HepG2 (cell line): ENCODE data around the gene USH2A. TPM values are rescaled to one million over a fixed set of nuclear protein-coding genes. Genes with fewer than 3 reads are reported as not detected.

ENCODE experiments used
- ATAC-seq: fragments of 200-7000 bp; cut with Tn5 transposase; 3 replicates; pipeline ENCODE4 v1.9.1; 2020; ENCODE audit warnings: mild to moderate bottlenecking, moderate library complexity
- BruUV-seq: library from RNA; stranded (reverse); fragments of 400-500 nt; replicated peaks from 2 replicates; lab custom pipeline; 2021; lab: Mats Ljungman, UMichigan
- CTCF ChIA-PET: fragments of 300-600 bp; formaldehyde crosslinking; extraction: SDS; loops from one replicate; lab custom pipeline; 2021; ENCODE audit warnings: low total read pairs, inconsistent platforms, low intra/inter-chr PET ratio; lab: Yijun Ruan, JAX
- POLR2A ChIA-PET: fragments of 350-600 bp; sonication (Branson Sonifier 250); formaldehyde crosslinking; loops from one replicate; lab custom pipeline; 2020; ENCODE audit warnings: antibody characterized with exemption, inconsistent platforms; lab: Yijun Ruan, JAX
- DNase-seq: peaks from one replicate; pipeline ENCODE4 v3.0.0-alpha.2; 2015; ENCODE audit warnings: low spot score
- FAIRE-seq: peaks from 3 replicates; lab custom pipeline; 2011; peaks lifted over from hg19 to GRCh38; lab: Jason Lieb, UNC
- H2AFZ ChIP-seq: one replicate; pipeline ENCODE4 v1.6.1; 2011; ENCODE audit warnings: low read length, inconsistent platforms
- H3K27ac ChIP-seq: fragments of 300-600 bp; 3 replicates; pipeline ENCODE4 v1.8.0; 2011; ENCODE audit warnings: mixed run types, mild to moderate bottlenecking, mixed read lengths, low read length, inconsistent platforms; ENCODE audit not compliant: insufficient read depth; ENCODE audit errors: extremely low read length
- H3K27me3 ChIP-seq, 2 experiments: fragments of 200-600 bp in 1 of 2; 2 replicates in 1 of 2; 3 replicates in 1 of 2; pipeline versions ENCODE4 v1.6.0 to v1.8.0; 2011; ENCODE audit warnings: low read length in 2 of 2, mild to moderate bottlenecking in 2 of 2, moderate library complexity in 2 of 2, inconsistent platforms in 1 of 2; ENCODE audit not compliant: insufficient read depth in 2 of 2, control insufficient read depth in 1 of 2
- H3K36me3 ChIP-seq, 2 experiments: fragments of 200-600 bp in 1 of 2; replicated peaks in 1 of 2; 2 replicates in 1 of 2; 3 replicates in 1 of 2; pipeline versions ENCODE4 v1.5.1 to v1.8.0; 2011; ENCODE audit warnings: low read length in 2 of 2, inconsistent platforms in 1 of 2; ENCODE audit not compliant: insufficient read depth in 2 of 2, control insufficient read depth in 1 of 2
- H3K4me1 ChIP-seq: 2 replicates; pipeline ENCODE4 v1.5.1; 2012; ENCODE audit warnings: low read length, inconsistent platforms; ENCODE audit not compliant: insufficient read depth
- H3K4me2 ChIP-seq: 2 replicates; pipeline ENCODE4 v1.6.0; 2011; ENCODE audit warnings: low read depth, low read length, inconsistent platforms
- H3K4me3 ChIP-seq, 3 experiments: fragments of 200-600 bp in 1 of 3; sonication (generic), shearing (Covaris generic) in 1 of 3; replicated peaks in 1 of 3; 2 replicates each; pipeline ENCODE4 v1.5.1; 2011 to 2016; ENCODE audit warnings: low read length in 3 of 3, inconsistent platforms in 2 of 3, low read depth in 2 of 3, mild to moderate bottlenecking in 2 of 3, control low read depth in 1 of 3, mixed read lengths in 1 of 3; ENCODE audit not compliant: insufficient read depth in 1 of 3
- H3K79me2 ChIP-seq: one replicate; pipeline ENCODE4 v1.6.1; 2011; ENCODE audit warnings: low read length, inconsistent platforms; ENCODE audit not compliant: insufficient read depth
- H3K9ac ChIP-seq: 2 replicates; pipeline ENCODE4 v1.6.0; 2011; ENCODE audit warnings: mild to moderate bottlenecking, low read depth, low read length, inconsistent platforms; ENCODE audit not compliant: insufficient read depth
- H3K9me3 ChIP-seq: 2 replicates; pipeline ENCODE4 v1.5.1; 2012; ENCODE audit warnings: mild to moderate bottlenecking, low read length
- H4K20me1 ChIP-seq: 2 replicates; pipeline ENCODE4 v1.6.0; 2011; ENCODE audit warnings: inconsistent platforms, mild to moderate bottlenecking, low read length, moderate library complexity; ENCODE audit not compliant: insufficient read depth
- HNF4G ChIP-seq, 2 experiments: sonication (generic) in 1 of 2; formaldehyde crosslinking in 1 of 2; IDR thresholded peaks; 2 replicates each; pipeline versions ENCODE4 v1.4.0 to v1.6.1; 2011 to 2020; ENCODE audit warnings: borderline replicate concordance in 2 of 2, low read depth in 2 of 2, mild to moderate bottlenecking in 2 of 2, low read length in 1 of 2, missing genetic modification reagents in 1 of 2, moderate library complexity in 1 of 2
- JUNB ChIP-seq: sonication (generic); formaldehyde crosslinking; IDR thresholded peaks from 2 replicates; pipeline ENCODE4 v1.8.0; 2022; ENCODE audit warnings: missing genetic modification reagents, mild to moderate bottlenecking, borderline replicate concordance
- MAFG ChIP-seq: sonication (generic); formaldehyde crosslinking; IDR thresholded peaks from 2 replicates; pipeline ENCODE4 v1.5.1; 2020; ENCODE audit warnings: mild to moderate bottlenecking, missing genetic modification reagents
- SMAD3 ChIP-seq: sonication (generic); formaldehyde crosslinking; IDR thresholded peaks from 2 replicates; pipeline ENCODE4 v1.4.0; 2020; ENCODE audit warnings: missing genetic modification reagents
- WIZ ChIP-seq: sonication (generic); formaldehyde crosslinking; IDR thresholded peaks from 2 replicates; pipeline ENCODE4 v1.5.1; 2020; ENCODE audit warnings: mild to moderate bottlenecking, missing genetic modification reagents
- ZKSCAN5 ChIP-seq: sonication (generic); formaldehyde crosslinking; IDR thresholded peaks from 2 replicates; pipeline ENCODE4 v1.5.1; 2020; ENCODE audit warnings: mild to moderate bottlenecking, missing genetic modification reagents
- ZNF335 ChIP-seq: sonication (generic); formaldehyde crosslinking; IDR thresholded peaks from 2 replicates; pipeline ENCODE4 v1.4.0; 2020; ENCODE audit warnings: missing genetic modification reagents
- ZNF605 ChIP-seq: sonication (generic); formaldehyde crosslinking; IDR thresholded peaks from 2 replicates; pipeline ENCODE4 v1.8.0; 2022; ENCODE audit warnings: mild to moderate bottlenecking, missing genetic modification reagents
- WGBS: methylation state at CpG from one replicate; pipeline ENCODE4 v1.1.6; 2017; ENCODE audit warnings: low lambda C conversion rate; 5-methylcytosine and 5-hydroxymethylcytosine counted together
- in situ Hi-C: cut with HindIII; loops from 2 replicates; pipeline ENCODE4 v1.10.0; 2017; ENCODE audit warnings: low pct_unique_long_range_greater_than_20kb; ENCODE audit not compliant: extremely low pct_ligation_motif_present
- intact Hi-C: fragments of 100-400 bp; cut with micrococcal nuclease; formaldehyde crosslinking; loops from one replicate; pipeline ENCODE4 v1.10.0; 2022; ENCODE audit not compliant: unreplicated experiment
- polyA plus RNA-seq, 8 experiments: library from polyadenylated mRNA; depleted of rRNA in 3 of 8; stranded (reverse) in 7 of 8; unstranded in 1 of 8; fragments of >200 nt; fragmentation: Illumina TruSeq in 4 of 8; extraction: Trizol in 4 of 8; gene quantifications; 2 replicates each; pipeline versions ENCODE4 v1.2.1 to v1.2.3, GENCODE V29; 2011 to 2016; ENCODE audit warnings: low read depth in 4 of 8, missing spikeins in 1 of 8, mixed read lengths in 1 of 8; ENCODE audit not compliant: insufficient read depth in 1 of 8
- total RNA-seq, 5 experiments: library from RNA; depleted of rRNA; stranded (reverse); fragments of >200 nt; fragmentation: Illumina TruSeq; extraction: Trizol; gene quantifications; 2 replicates each; pipeline ENCODE4 v1.2.3, GENCODE V29; 2016; ENCODE audit warnings: low read depth in 1 of 5
- TF ChIP-seq, protein P1 (sequence below): sonication (generic); formaldehyde crosslinking; IDR thresholded peaks from 2 replicates; pipeline ENCODE4 v1.4.0; 2020; ENCODE audit warnings: missing genetic modification reagents

USH2A gene
- total and polyA plus RNA-seq, 2 of the 13 experiments (the other 11 are each of a cell fraction or from before 2014, with no cell fraction given), result 0.02 TPM; not detected in 1

- TF ChIP-seq, protein P1, sequence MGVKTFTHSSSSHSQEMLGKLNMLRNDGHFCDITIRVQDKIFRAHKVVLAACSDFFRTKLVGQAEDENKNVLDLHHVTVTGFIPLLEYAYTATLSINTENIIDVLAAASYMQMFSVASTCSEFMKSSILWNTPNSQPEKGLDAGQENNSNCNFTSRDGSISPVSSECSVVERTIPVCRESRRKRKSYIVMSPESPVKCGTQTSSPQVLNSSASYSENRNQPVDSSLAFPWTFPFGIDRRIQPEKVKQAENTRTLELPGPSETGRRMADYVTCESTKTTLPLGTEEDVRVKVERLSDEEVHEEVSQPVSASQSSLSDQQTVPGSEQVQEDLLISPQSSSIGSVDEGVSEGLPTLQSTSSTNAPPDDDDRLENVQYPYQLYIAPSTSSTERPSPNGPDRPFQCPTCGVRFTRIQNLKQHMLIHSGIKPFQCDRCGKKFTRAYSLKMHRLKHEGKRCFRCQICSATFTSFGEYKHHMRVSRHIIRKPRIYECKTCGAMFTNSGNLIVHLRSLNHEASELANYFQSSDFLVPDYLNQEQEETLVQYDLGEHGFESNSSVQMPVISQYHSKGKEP (CRISPR knock-in tag), result no peak
- no peak for TF ChIP-seq JUNB (CRISPR knock-in tag)
- TF ChIP-seq ZNF605 (CRISPR knock-in tag), result no peak
- TF ChIP-seq, all 625 proteins: peak for 0
These were observed 311.4 kb downstream of the USH2A start (continued) for GRCh38 chr1:216111842-216112241.

GRCh38 chr1:216095400-216095799, 327.8 kb downstream of the USH2A start:
- Histone ChIP-seq H3K27me3 (no peaks in the 10 kb centered on the region), H3K9ac (no peak overlapping the region), H2AFZ (no peak overlapping the region), H3K27ac (no peak overlapping the region), H3K9me3 (no peaks in the 10 kb centered on the region), H3K4me1 (no peaks in the 10 kb centered on the region), H3K4me2 (no peak overlapping the region), H3K4me3 (no peak overlapping the region), H4K20me1 (no peaks in the 10 kb centered on the region), H3K79me2 (no peaks in the 10 kb centered on the region), H3K36me3 (no peaks in the 10 kb centered on the region)
- in situ Hi-C loops (no loop called here), intact Hi-C loops (no loop called here)
- TF ChIP-seq ZNF335 (CRISPR knock-in tag) (no peak), MAFG (CRISPR knock-in tag) (no peak), HNF4G (IDR thresholded peaks at IDR 0.05; ENCODE audit: borderline replicate concordance, low read depth, low read length) (no peak), HNF4G (CRISPR knock-in tag; IDR thresholded peaks at IDR 0.05; ENCODE audit: borderline replicate concordance, low read depth) (no peak), ZKSCAN5 (CRISPR knock-in tag) (no peak), SMAD3 (CRISPR knock-in tag) (no peak), WIZ (CRISPR knock-in tag) (no peak)
- no peak for DNase-seq
- POLR2A ChIA-PET, result no interaction called here
- WGBS, result 43% methylated on average over 2 of the region's 4 CpGs
- FAIRE-seq, result no peak
- ATAC-seq, result no peak
- CTCF ChIA-PET, result no interaction called here
- no TSS peak for BruUV-seq
